HL-60 (cell line): ENCODE measurements around the gene UBE2E1.

Source experiments
- DNase-seq, 2 experiments: peaks; one replicate each; pipeline ENCODE4 v3.0.0-alpha.2; 2010 to 2020; ENCODE audit warnings: low read depth in 1 of 2, low spot score in 1 of 2
- H3K27ac ChIP-seq: fragments of 250-450 bp; sonication (Bioruptor Pico); replicated peaks from 2 replicates; pipeline ENCODE4 v1.5.1; 2020; ENCODE audit warnings: mild to moderate bottlenecking, moderate library complexity
- H3K27me3 ChIP-seq: fragments of 250-450 bp; sonication (Bioruptor Pico); 2 replicates; pipeline ENCODE4 v1.5.1; 2021; ENCODE audit warnings: mild to moderate bottlenecking, moderate library complexity; ENCODE audit not compliant: insufficient read depth, poor library complexity, severe bottlenecking
- H3K4me3 ChIP-seq: replicated peaks from 2 replicates; pipeline ENCODE4 v1.5.1; 2011; ENCODE audit warnings: mild to moderate bottlenecking, control low read depth, low read length; ENCODE audit not compliant: insufficient read depth
- CTCF ChIP-seq: IDR thresholded peaks from one replicate; pipeline ENCODE4 v1.5.1; 2011; ENCODE audit warnings: low read length, control low read depth, inconsistent platforms; ENCODE audit not compliant: insufficient read depth
- GABPA ChIP-seq: IDR thresholded peaks from 2 replicates; pipeline ENCODE4 v1.6.1; 2012; ENCODE audit warnings: low read depth
- POLR2AphosphoS5 ChIP-seq: IDR thresholded peaks from 2 replicates; pipeline ENCODE4 v1.6.1; 2012; ENCODE audit warnings: low read depth
- REST ChIP-seq: IDR thresholded peaks from 2 replicates; pipeline ENCODE4 v1.6.1; 2012; ENCODE audit warnings: low read depth; ENCODE audit not compliant: insufficient replicate concordance
- SPI1 ChIP-seq: IDR thresholded peaks from 2 replicates; pipeline ENCODE4 v1.6.1; 2012; ENCODE audit warnings: low read depth, mild to moderate bottlenecking, borderline replicate concordance

UBE2E1 gene

GRCh38 chr3:23817508-23818223 lies 11.9 kb downstream of the UBE2E1 start:
- TF ChIP-seq POLR2AphosphoS5 (no peak), SPI1 (no peak), GABPA (no peak), REST (no peak), CTCF (no peak)
- Histone ChIP-seq H3K4me3 (no peak overlapping the region), H3K27ac (no peak overlapping the region), H3K27me3 (no peaks in the 10 kb centered on the region)
- no peak for DNase-seq

GRCh38 chr3:23819599-23820360 lies 14.0 kb downstream of the UBE2E1 start:
- Histone ChIP-seq H3K27ac (no peak overlapping the region), H3K27me3 (no peaks in the 10 kb centered on the region), H3K4me3 (no peak overlapping the region)
- no peak for DNase-seq
- TF ChIP-seq REST (no peak), SPI1 (no peak), POLR2AphosphoS5 (no peak), CTCF (no peak), GABPA (no peak)

GRCh38 chr3:23820888-23821287 lies 15.1 kb downstream of the UBE2E1 start:
- DNase-seq = no peak
- H3K27me3 ChIP-seq = no peaks in the 10 kb centered on the region
- H3K4me3 ChIP-seq = no peak overlapping the region
- no peak for TF ChIP-seq REST
- TF ChIP-seq SPI1 = no peak
- no peak for TF ChIP-seq POLR2AphosphoS5
- TF ChIP-seq GABPA = no peak
- no peak overlapping the region for H3K27ac ChIP-seq
